Measurements from ENCODE around the gene CYSRT1. TPM values are rescaled to one million over a fixed set of nuclear protein-coding genes. Genes with fewer than 3 reads are reported as not detected.

Gene CYSRT1
- polyA plus RNA-seq, 1 of the 3 experiments (the other 2 are of a cell fraction) = 2.1 TPM

DNA sequence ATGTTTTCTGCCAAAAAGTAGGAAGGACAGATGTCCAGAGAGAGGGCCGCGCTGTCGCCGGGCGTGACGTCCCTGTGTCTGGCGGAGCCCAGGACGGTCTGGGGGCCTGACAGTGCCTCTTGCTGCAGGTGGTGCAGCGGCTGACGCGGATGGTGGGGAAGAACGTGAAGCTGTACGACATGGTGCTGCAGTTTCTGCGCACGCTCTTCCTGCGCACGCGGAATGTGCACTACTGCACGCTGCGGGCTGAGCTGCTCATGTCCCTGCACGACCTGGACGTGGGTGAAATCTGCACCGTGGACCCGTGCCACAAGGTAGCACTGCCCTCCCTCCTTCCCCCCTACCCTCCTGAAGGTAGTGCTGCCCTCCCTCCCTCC is 37.9 kb downstream of the CYSRT1 start (continued):
- TF ChIP-seq ELF1 (IDR thresholded peaks at IDR 0.05) (no peak), MXI1 (IDR thresholded peaks at IDR 0.05; ENCODE audit: low read depth, low read length) (no peak), FOXM1 (IDR thresholded peaks at IDR 0.05; ENCODE audit: low read depth) (no peak), NFIC (IDR thresholded peaks at IDR 0.05; ENCODE audit: borderline replicate concordance) (no peak), SIN3A (IDR thresholded peaks at IDR 0.05; ENCODE audit: borderline replicate concordance, low read depth, low read length) (no peak)

- peaks cover 15% of the 10 kb centered on the region for H3K79me2 ChIP-seq (ENCODE audit: insufficient read depth)
- no peak overlapping the region for H3K27ac ChIP-seq (ENCODE audit: low read depth in 2 of 2, low read length in 1 of 2)
- no peak overlapping the region for H3K4me3 ChIP-seq (ENCODE audit: low read depth in 2 of 2, low read length in 1 of 2)
- no peak overlapping the region for H3K9ac ChIP-seq
- WGBS (ENCODE audit: low lambda C conversion rate) = 90% methylated on average over 8 of the region's 10 CpGs
- no peaks in the 10 kb centered on the region for H3K27me3 ChIP-seq (ENCODE audit: insufficient read depth)
- no peak overlapping the region for H2AFZ ChIP-seq (ENCODE audit: low read depth)
- DNase-seq = no peak
- peaks cover 19 to 33% of the 10 kb centered on the region in 2 experiments for H3K36me3 ChIP-seq (replicated peaks in 1 of 2; ENCODE audit: control insufficient read depth in 1 of 2, insufficient read depth in 2 of 2, low read length in 1 of 2)
- no peaks in the 10 kb centered on the region for H3K9me3 ChIP-seq
- H3K4me2 ChIP-seq = no peak overlapping the region
- H4K20me1 ChIP-seq (ENCODE audit: insufficient read depth) = no peaks in the 10 kb centered on the region
- ChIA-PET CTCF (interaction anchor here (0.8 to 3.1 kb wide), 2 partner anchors 10 to 23 kb away, joined by 3 to 18 read pairs; partner anchors contain the start of gene TUBB4B), POLR2A (no interaction called here)
- TF ChIP-seq TCF12 (IDR thresholded peaks at IDR 0.05) (no peak), CHD2 (IDR thresholded peaks at IDR 0.05; ENCODE audit: low read length, partially characterized antibody) (no peak), MXI1 (IDR thresholded peaks at IDR 0.05; ENCODE audit: low read depth, low read length) (no peak), YY1 (IDR thresholded peaks at IDR 0.05; ENCODE audit: low read depth) (no peak), NFIC (IDR thresholded peaks at IDR 0.05; ENCODE audit: borderline replicate concordance) (no peak), RCOR1 (IDR thresholded peaks at IDR 0.05; ENCODE audit: low read length) (no peak), NRF1 (IDR thresholded peaks at IDR 0.05; ENCODE audit: low read depth, low read length) (no peak), PBX3 (IDR thresholded peaks at IDR 0.05) (no peak), TEAD4 (IDR thresholded peaks at IDR 0.05; ENCODE audit: borderline replicate concordance, insufficient read depth) (no peak), ZBTB33 (IDR thresholded peaks at IDR 0.05; ENCODE audit: borderline replicate concordance, low read depth) (no peak), USF2 (IDR thresholded peaks at IDR 0.05; ENCODE audit: borderline replicate concordance, low read depth, low read length) (no peak), GABPA (IDR thresholded peaks at IDR 0.05; ENCODE audit: low read depth) (no peak)
- no peaks in the 10 kb centered on the region for H3K9me2 ChIP-seq
- H3F3A ChIP-seq (replicated peaks; ENCODE audit: insufficient read depth) = peaks cover 3% of the 10 kb centered on the region
- no peaks in the 10 kb centered on the region for H3K4me1 ChIP-seq (ENCODE audit: control insufficient read depth in 1 of 2, insufficient read depth in 2 of 2, low read depth in 1 of 2, low read length in 1 of 2)
Measured at GRCh38 chr9:137263506-137263905, 38.5 kb downstream of the CYSRT1 start.
